NCI-H1092 treated with DMSO at 0.1 percent for 48 hours (cell line): ENCODE measurements around the gene MSL3B.

Source experiments
- DNase-seq: peaks from one replicate; lab custom pipeline; 2025; lab: John Stamatoyannopoulos, UW

MSL3B gene

GRCh38 chr2:233852056-233852455, 16.1 kb downstream of the MSL3B start:
- DNase-seq, result no peak

GRCh38 chr2:233851169-233851568, 17.0 kb downstream of the MSL3B start:
- no peak for DNase-seq

DNA sequence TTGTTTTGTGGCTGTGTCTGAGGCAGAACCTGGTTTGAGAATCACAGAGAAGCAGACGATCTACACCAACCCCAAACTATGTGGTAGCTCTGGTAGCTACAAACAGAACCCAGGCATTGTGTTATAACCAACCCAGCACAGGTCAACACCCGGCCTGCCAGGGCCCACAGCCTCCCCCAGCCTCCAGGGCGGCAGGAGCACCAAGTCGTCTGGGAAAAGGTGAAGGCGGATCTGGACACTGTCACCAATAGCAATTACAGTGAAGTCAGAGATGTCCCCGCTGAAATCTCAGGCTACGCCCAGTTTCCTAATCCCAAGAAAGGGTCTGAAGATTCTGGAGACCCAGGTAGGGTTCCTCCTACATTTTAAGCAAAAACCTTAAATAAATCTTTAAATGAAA, 17.4 kb downstream of the MSL3B start:
- no peak for DNase-seq

GRCh38 chr2:233849607-233850271, 18.4 kb downstream of the MSL3B start:
- no peak for DNase-seq

GRCh38 chr2:233848276-233848675, 19.9 kb downstream of the MSL3B start:
- no peak for DNase-seq

DNA sequence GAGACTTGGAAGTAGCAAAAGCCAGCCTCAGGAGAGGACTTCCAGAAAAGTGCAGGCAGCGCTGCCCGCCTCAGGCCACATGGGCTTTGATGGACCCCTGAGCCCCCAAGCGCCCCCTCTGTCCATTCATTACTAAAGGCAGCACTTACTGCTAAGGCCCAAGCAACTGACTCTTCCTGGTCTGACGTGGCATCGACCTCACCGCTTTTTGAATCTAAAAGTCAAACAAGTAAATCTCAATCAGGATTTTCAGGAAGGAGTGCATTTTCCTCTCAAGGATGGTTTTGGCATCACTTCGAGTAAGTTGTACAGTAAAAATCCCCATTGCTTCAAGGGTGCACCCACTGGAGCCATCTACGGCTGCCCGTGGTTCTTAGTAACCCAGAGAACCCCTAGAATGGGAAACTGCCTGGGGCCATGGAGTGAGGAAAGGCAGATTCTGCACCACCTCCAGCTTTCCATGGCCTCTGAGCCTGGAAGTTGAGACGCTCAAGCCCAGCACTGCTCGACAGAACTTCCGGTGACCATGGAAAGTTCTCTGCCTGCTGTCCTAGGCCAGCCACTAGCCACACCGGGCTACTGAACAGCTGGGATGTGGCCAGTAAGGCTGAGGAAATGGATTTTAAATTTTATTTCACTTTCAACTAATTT, 20.8 kb downstream of the MSL3B start:
- DNase-seq, result no peak

DNA sequence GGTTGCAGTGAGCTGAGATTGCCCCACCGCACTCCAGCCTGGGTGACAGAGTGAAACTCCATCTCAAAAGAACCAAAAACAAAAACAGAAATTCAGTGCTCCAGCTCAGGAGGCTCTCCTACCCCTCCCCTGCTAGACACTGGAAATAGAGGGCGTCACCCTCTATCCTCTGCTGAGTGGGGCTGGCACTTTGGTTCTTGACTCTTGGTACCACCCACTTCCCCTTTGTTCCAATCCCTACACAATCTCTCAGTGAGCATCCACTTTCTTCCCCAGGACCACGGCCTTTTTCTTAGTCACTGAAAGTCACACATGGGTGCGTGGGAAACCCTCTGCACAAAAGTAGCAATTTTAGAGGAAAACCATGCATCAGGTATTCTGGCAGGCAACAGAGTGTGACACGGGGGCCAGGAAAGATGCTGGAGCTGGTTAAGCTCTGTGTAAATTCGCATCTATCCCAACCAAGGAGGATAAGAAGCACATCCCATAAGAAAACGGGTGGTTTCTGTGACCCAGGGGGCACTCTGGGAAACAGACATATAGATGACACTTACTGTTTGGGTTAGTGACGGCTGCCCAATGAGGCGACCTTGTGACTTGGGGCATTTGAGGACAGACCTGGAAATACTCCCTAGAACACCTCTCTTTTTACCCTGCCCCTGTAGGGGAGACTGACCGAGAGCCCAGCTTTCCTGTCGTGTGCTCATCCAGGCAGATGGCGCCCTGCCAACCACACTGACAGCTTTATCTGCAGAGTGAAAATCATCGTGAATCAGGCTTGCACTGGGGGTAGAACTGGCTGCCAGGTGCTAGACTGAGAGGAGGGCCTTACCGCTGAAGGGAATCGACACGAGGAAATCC, 21.6 kb downstream of the MSL3B start:
- DNase-seq, result no peak

DNA sequence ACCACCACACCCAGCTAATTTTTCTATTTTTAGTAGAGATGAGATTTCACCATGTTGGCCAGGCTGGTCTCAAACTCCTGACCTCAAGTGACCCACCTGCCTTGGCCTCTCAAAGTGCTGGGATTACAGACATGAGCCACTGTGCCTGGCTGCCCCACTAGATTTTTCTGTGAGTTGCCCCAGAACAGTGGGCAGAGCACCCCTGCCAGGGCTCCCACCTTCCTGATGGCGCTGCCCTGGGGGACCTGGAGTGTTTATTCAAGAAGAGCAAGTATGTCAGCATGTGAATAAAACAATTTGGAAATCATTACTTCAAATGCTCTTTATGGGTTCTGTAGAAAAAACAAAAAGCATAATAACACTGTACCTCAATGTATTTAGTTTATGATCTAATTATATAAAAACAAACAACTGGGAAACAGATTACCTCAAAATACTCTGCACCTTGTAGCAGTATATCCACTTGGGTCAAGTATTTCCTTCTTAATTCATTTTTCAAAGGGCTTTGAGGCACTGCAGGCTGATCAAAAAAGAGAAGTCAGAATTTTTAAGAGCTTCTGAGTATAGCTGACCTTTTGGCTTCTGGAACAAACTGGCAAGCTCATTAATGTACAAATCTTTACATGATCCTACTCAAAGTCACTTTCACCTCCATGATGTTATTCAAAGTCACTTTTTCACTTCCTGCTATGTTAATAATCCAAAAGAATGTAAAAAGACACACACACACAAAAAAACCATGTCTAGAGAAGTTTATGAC, 22.7 kb downstream of the MSL3B start:
- no peak for DNase-seq

DNA sequence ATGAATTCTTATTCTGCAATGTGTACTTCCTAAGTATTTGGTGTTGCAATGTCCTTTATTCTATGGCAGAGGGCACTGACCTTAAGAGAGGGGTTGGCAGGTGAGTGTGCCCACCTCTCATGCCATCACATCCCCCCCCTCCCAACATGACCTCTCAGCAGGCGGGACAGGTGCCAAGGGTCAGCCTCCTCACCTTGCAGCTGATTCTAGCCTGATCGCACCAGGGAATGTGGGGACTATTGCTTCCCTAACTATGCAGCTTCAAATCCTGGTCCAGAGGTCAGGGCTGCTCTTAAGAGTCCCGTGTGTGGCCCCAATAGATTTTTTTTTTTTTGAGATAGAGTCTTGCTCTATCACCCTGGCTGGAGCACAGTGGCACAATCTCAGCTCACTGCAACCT, 23.4 kb downstream of the MSL3B start:
- no peak for DNase-seq

DNA sequence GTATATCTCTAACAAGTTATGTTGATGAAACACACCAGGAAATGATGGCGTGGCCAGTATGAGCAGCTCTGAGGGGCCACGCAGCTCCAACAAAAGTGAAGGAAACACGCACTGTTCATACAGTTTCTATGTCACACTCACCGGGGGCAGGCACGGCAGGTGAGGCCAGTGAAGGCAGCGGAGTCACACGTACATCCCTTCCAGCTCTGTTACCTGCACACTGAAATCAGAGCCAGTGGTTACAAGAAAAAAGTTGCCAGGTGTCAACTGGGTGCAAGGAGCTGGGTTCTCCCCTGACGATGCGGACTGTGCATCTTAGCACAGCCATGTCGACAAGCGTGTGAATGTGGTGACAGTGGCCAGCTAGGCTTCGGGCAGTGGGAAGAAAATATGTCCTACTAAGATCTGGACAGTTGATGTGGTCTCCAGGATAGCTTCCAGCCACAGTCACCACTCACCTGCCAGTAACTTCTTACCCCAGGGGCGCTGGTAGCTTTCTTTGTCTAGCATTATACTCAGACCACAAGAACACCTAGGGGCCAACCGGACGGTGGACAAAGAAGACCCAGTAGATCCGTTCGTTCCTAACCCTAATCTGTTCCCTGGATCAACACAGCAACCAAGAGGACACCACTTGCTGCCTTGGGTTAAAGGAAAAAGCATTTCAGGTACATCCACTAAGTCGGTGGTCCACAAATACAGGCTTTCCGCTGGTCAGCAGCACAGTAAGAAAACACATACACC, 23.9 kb downstream of the MSL3B start:
- DNase-seq, result no peak

GRCh38 chr2:233841183-233841582, 27.0 kb downstream of the MSL3B start:
- no peak for DNase-seq

GRCh38 chr2:233840520-233840919, 27.7 kb downstream of the MSL3B start:
- no peak for DNase-seq

DNA sequence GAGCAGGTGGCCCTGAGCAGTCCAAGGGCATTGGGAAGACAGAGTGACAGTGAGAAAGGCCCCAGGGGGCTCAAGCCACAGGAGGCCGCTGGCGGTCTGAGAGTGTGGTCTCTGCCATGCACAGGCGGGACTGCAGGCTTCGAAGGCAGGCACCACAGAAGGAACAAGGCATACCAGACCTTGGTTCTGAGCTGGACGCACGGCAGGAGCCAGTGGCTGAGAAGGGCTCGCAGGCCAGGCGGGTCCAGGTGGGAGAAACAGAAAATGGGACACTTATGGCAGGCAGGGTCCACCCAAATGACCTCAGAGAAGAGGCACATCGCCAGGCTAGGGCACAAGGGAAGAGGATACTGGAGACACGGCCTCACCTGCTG, 28.8 kb downstream of the MSL3B start:
- DNase-seq, result no peak

- no peak for DNase-seq
These were observed 29.3 kb downstream of the MSL3B start for GRCh38 chr2:233838726-233839446.

GRCh38 chr2:233838251-233838650, 29.9 kb downstream of the MSL3B start:
- DNase-seq, result no peak

DNA sequence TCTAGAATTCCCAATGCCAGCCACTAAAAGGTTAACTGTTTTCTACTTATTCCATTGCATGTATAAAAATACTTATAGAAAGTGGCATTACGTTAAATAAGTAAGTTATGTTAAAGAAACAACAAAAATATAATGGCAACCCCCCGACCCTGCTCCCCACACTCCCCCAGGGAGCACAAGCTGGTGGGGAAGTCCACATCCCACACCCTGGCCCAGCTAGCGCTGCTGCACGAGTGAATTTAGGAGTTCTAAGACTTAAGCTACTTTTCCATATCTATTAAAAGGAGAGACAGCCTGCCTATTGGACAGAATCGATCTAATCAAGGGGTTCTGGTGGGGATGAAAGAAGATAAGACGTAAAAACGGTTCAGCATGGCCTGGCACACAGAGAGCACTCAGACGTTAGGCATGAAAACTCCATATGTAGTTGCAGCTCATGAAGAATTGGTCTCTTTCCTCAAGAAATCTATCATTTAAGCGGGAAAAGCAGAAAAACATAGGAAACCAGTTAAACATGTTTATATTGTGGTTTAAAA, 30.4 kb downstream of the MSL3B start:
- DNase-seq, result no peak

GRCh38 chr2:233836359-233836758, 31.8 kb downstream of the MSL3B start:
- no peak for DNase-seq

DNA sequence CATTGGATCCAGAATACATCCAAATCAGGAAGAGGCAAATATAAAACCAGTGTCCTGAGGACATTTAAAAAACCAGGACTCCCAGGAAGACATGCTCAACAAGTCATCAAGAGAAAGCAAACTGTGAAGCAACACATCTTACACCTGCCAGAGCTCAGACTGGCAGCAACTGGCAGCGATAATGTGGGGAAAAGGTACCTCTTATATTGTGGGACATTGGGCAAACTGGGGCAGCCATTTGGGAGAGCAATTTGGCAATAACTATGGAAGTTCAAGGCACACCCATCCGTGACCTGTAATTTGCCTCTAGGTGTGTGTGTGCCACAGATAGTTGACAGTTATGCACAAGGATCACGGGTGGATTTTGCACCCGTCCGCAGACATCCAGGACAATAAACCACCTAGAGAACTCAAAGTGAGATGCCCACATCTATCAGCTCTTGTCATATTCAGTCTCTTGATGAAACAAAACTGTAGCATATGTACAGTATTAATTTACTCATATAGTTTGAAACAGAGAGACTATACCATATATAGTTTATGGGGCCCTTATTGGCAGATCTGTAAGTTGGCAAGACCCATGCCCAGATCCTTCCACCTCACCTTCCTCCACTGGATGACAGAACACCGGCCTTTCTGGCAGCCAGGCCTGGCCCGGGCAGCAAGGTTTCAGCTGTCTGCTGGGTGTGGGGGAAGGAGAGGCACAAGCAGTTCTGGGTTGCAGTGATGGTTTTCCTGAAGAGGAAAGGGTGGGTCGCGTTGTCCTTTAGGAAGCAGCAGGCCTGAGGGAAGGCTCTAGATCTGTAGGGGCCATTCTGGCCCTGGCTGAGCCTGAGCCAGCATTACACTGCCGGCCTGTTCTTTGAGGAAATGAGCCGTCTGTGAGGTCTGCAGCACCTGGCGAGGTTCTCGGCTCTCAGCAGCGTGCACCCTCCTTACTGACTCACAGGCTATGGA, 32.7 kb downstream of the MSL3B start:
- no peak for DNase-seq

GRCh38 chr2:233833345-233833744, 34.8 kb downstream of the MSL3B start:
- no peak for DNase-seq
